Measurements from ENCODE around the gene APMAP. TPM values are rescaled to one million over a fixed set of nuclear protein-coding genes. Genes with fewer than 3 reads are reported as not detected.

APMAP gene
- total RNA-seq, 1 donor from 2014 or later: 71.7 TPM

DNA sequence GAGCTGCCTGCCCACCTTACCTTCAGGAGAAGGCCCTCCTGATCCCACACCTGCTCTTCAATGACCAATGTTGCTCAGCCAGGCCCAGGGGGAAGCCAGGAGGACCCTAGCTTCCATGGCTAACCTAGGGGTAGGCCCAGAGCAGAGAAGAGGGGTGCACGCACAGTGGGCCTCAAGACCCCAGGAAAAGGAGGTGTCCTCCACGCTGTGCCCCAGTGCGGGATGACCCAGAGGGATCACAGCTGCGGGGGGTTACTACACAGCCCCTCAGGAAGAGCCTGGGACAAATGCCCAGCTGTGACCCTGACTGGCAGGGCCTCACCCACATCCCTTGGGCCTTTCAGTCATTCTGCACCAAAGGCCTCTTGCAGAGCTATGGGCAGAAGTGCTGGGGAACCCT is 31.6 kb upstream of the APMAP start:
- peaks cover 7% of the 10 kb centered on the region for H3K27me3 Mint-ChIP-seq (ENCODE audit: insufficient read depth, low read depth)
- no peak overlapping the region for H2AFZ ChIP-seq (replicated peaks)
- H3K4me1 ChIP-seq: no peaks in the 10 kb centered on the region
- H3K9me3 ChIP-seq (ENCODE audit: low read depth): no peaks in the 10 kb centered on the region
- H3K36me3 Mint-ChIP-seq: no peaks in the 10 kb centered on the region
- H3K4me3 Mint-ChIP-seq: no peak overlapping the region
- no peak overlapping the region for H3K27ac Mint-ChIP-seq
- H3K4me2 ChIP-seq: no peak overlapping the region
- H4K20me1 ChIP-seq (ENCODE audit: low read depth): no peaks in the 10 kb centered on the region
- no peak overlapping the region for H3K4me3 ChIP-seq
- H3K27ac ChIP-seq: no peak overlapping the region
- no peak for TF ChIP-seq EZH2 (IDR thresholded peaks at IDR 0.05)
- TF ChIP-seq EZH2phosphoT487 (IDR thresholded peaks at IDR 0.05): no peak
- no peak for TF ChIP-seq CTCF (IDR thresholded peaks at IDR 0.05)
- H3K27me3 ChIP-seq: peaks cover 4% of the 10 kb centered on the region
- no peaks in the 10 kb centered on the region for H3F3A ChIP-seq (ENCODE audit: low read depth)
- no peak for DNase-seq (ENCODE audit: low spot score)
- no peak overlapping the region for H3K9ac ChIP-seq
- H3K79me2 ChIP-seq (ENCODE audit: low read depth): no peaks in the 10 kb centered on the region
- no peaks in the 10 kb centered on the region for H3K4me1 Mint-ChIP-seq
- H3K36me3 ChIP-seq: no peaks in the 10 kb centered on the region
- H3K9me3 Mint-ChIP-seq: peaks cover 2% of the 10 kb centered on the region

- H3K4me1 Mint-ChIP-seq: no peaks in the 10 kb centered on the region
- no peaks in the 10 kb centered on the region for H3K9me3 ChIP-seq (ENCODE audit: low read depth)
- TF ChIP-seq CTCF (IDR thresholded peaks at IDR 0.05): no peak
- TF ChIP-seq EZH2phosphoT487 (IDR thresholded peaks at IDR 0.05): no peak
- no peaks in the 10 kb centered on the region for H3F3A ChIP-seq (ENCODE audit: low read depth)
- no peak overlapping the region for H3K4me3 Mint-ChIP-seq
- peaks cover 7% of the 10 kb centered on the region for H3K27me3 Mint-ChIP-seq (ENCODE audit: insufficient read depth, low read depth)
- H2AFZ ChIP-seq (replicated peaks): no peak overlapping the region
- H3K27ac ChIP-seq: no peak overlapping the region
- H3K36me3 ChIP-seq: no peaks in the 10 kb centered on the region
- peaks cover 2% of the 10 kb centered on the region for H3K27me3 ChIP-seq
- H3K9ac ChIP-seq: no peak overlapping the region
- no peaks in the 10 kb centered on the region for H4K20me1 ChIP-seq (ENCODE audit: low read depth)
- no peaks in the 10 kb centered on the region for H3K4me1 ChIP-seq
- H3K4me2 ChIP-seq: no peak overlapping the region
- H3K36me3 Mint-ChIP-seq: no peaks in the 10 kb centered on the region
- peaks cover 2% of the 10 kb centered on the region for H3K9me3 Mint-ChIP-seq
- H3K79me2 ChIP-seq (ENCODE audit: low read depth): no peaks in the 10 kb centered on the region
- H3K27ac Mint-ChIP-seq: no peak overlapping the region
- no peak for DNase-seq (ENCODE audit: low spot score)
- H3K4me3 ChIP-seq: no peak overlapping the region
Observed at GRCh38 chr20:25023356-25023755, 30.8 kb upstream of the APMAP start.

- Histone ChIP-seq H3K36me3 (no peaks in the 10 kb centered on the region), H3F3A (ENCODE audit: low read depth) (no peaks in the 10 kb centered on the region), H3K4me3 (no peak overlapping the region), H3K27ac (no peak overlapping the region), H3K4me1 (no peaks in the 10 kb centered on the region), H3K79me2 (ENCODE audit: low read depth) (no peaks in the 10 kb centered on the region), H3K4me2 (no peak overlapping the region), H4K20me1 (ENCODE audit: low read depth) (no peaks in the 10 kb centered on the region), H3K9me3 (ENCODE audit: low read depth) (no peaks in the 10 kb centered on the region), H3K27me3 (no peaks in the 10 kb centered on the region), H2AFZ (replicated peaks) (no peak overlapping the region), H3K9ac (no peak overlapping the region)
- Mint-ChIP-seq H3K9me3 (peaks cover 2% of the 10 kb centered on the region), H3K36me3 (no peaks in the 10 kb centered on the region), H3K4me1 (no peaks in the 10 kb centered on the region), H3K4me3 (no peak overlapping the region), H3K27me3 (ENCODE audit: insufficient read depth, low read depth) (peaks cover 7% of the 10 kb centered on the region), H3K27ac (no peak overlapping the region)
- DNase-seq (ENCODE audit: low spot score): no peak
- TF ChIP-seq CTCF (IDR thresholded peaks at IDR 0.05) (no peak), EZH2phosphoT487 (IDR thresholded peaks at IDR 0.05) (no peak), EZH2 (IDR thresholded peaks at IDR 0.05) (no peak)
Observed at GRCh38 chr20:25022680-25023079, 30.1 kb upstream of the APMAP start.

GRCh38 chr20:25021336-25021735 is 28.8 kb upstream of the APMAP start:
- Histone ChIP-seq H3F3A (ENCODE audit: low read depth) (no peaks in the 10 kb centered on the region), H3K4me3 (no peak overlapping the region), H4K20me1 (ENCODE audit: low read depth) (no peaks in the 10 kb centered on the region), H3K27me3 (no peaks in the 10 kb centered on the region), H3K9ac (no peak overlapping the region), H3K36me3 (no peaks in the 10 kb centered on the region), H3K4me1 (no peaks in the 10 kb centered on the region), H3K9me3 (ENCODE audit: low read depth) (no peaks in the 10 kb centered on the region), H3K4me2 (no peak overlapping the region), H2AFZ (replicated peaks) (no peak overlapping the region), H3K79me2 (ENCODE audit: low read depth) (no peaks in the 10 kb centered on the region), H3K27ac (no peak overlapping the region)
- TF ChIP-seq EZH2 (IDR thresholded peaks at IDR 0.05) (no peak), EZH2phosphoT487 (IDR thresholded peaks at IDR 0.05) (no peak), CTCF (IDR thresholded peaks at IDR 0.05) (no peak)
- peaks cover 9% of the 10 kb centered on the region for H3K27me3 Mint-ChIP-seq (ENCODE audit: insufficient read depth, low read depth)
- no peak overlapping the region for H3K4me3 Mint-ChIP-seq
- no peak for DNase-seq (ENCODE audit: low spot score)
- no peaks in the 10 kb centered on the region for H3K36me3 Mint-ChIP-seq
- H3K27ac Mint-ChIP-seq: no peak overlapping the region
- peaks cover 2% of the 10 kb centered on the region for H3K9me3 Mint-ChIP-seq
- H3K4me1 Mint-ChIP-seq: no peaks in the 10 kb centered on the region

All from neural progenitor cell (in vitro differentiated cells).